WTC11 (cell line): ENCODE results near the gene TTLL5.

Experiments
- CTCF ChIP-seq: fragments of 200-600 bp; IDR thresholded peaks from 2 replicates; pipeline ENCODE4 v1.8.0; 2022; ENCODE audit warnings: antibody characterized with exemption
- NFE2L1 ChIP-seq: sonication (generic); formaldehyde crosslinking; IDR thresholded peaks from 2 replicates; pipeline ENCODE4 v1.8.1; 2023; ENCODE audit warnings: missing genetic modification reagents
- ZNF281 ChIP-seq: sonication (generic); formaldehyde crosslinking; IDR thresholded peaks from 2 replicates; pipeline ENCODE4 v1.8.0; 2023; ENCODE audit warnings: mild to moderate bottlenecking, missing genetic modification reagents
- ZNF396 ChIP-seq: fragments of 250-450 bp; sonication (Bioruptor Pico); IDR thresholded peaks from 2 replicates; pipeline ENCODE4 v1.8.0; 2021; ENCODE audit warnings: mild to moderate bottlenecking, moderate library complexity, borderline replicate concordance

- TF ChIP-seq ZNF281 (CRISPR knock-in tag) (no peak), ZNF396 (no peak), CTCF (no peak), NFE2L1 (CRISPR knock-in tag) (no peak)
These were observed 204.5 kb downstream of the TTLL5 start for GRCh38 chr14:75865531-75865930.
